NCI-H1436 treated with DMSO at 0.1 percent for 48 hours (cell line): ENCODE data around the gene IGLL5.
"Not testable (repeated sequence)": the region's sequence is repeated elsewhere in the genome, so short reads cannot be mapped to it uniquely, and the experiment has no call there.

Experiments used
- DNase-seq: peaks from one replicate; lab custom pipeline; 2025; lab: John Stamatoyannopoulos, UW

IGLL5 gene

GRCh38 chr22:22884010-22884887, 3.4 kb upstream of the IGLL5 start:
- no peak for DNase-seq

- no peak for DNase-seq
These were observed 2.5 kb upstream of the IGLL5 start for GRCh38 chr22:22884888-22885840.

GRCh38 chr22:22886546-22886945, 1.1 kb upstream of the IGLL5 start:
- no peak for DNase-seq

GRCh38 chr22:22888571-22889353, 1.1 kb downstream of the IGLL5 start:
- DNase-seq: no peak

GRCh38 chr22:22890085-22890484, 2.5 kb downstream of the IGLL5 start:
- DNase-seq: no peak

GRCh38 chr22:22891139-22891621, 3.6 kb downstream of the IGLL5 start:
- DNase-seq: no peak

- DNase-seq: no peak
These were observed 4.8 kb downstream of the IGLL5 start for GRCh38 chr22:22892096-22893052.

GRCh38 chr22:22893077-22893805, 5.6 kb downstream of the IGLL5 start:
- DNase-seq: no peak

GRCh38 chr22:22893891-22894739, 6.5 kb downstream of the IGLL5 start:
- no peak for DNase-seq

GRCh38 chr22:22894740-22895731, 7.4 kb downstream of the IGLL5 start:
- no peak for DNase-seq

GRCh38 chr22:22895776-22896445, 8.3 kb downstream of the IGLL5 start:
- DNase-seq: no peak

GRCh38 chr22:22896601-22897000, 9.0 kb downstream of the IGLL5 start:
- DNase-seq: no peak

- DNase-seq: no peak
These were observed 9.5 kb downstream of the IGLL5 start for GRCh38 chr22:22897091-22897490.

GRCh38 chr22:22897947-22898346, 10.3 kb downstream of the IGLL5 start:
- DNase-seq: no peak

GRCh38 chr22:22898411-22898950, 10.9 kb downstream of the IGLL5 start:
- DNase-seq: not testable (repeated sequence)

- not testable (repeated sequence) for DNase-seq
These were observed 11.9 kb downstream of the IGLL5 start for GRCh38 chr22:22899342-22900080.
